GM18508 (cell line): ENCODE data around the gene GNAZ.

Source experiments
- ATAC-seq: cut with Tn5 transposase; IDR thresholded peaks from one replicate; pipeline ENCODE4 v1.9.1; 2021; ENCODE audit warnings: moderate number of reproducible peaks; ENCODE audit not compliant: insufficient read depth, unreplicated experiment

The GNAZ gene

DNA sequence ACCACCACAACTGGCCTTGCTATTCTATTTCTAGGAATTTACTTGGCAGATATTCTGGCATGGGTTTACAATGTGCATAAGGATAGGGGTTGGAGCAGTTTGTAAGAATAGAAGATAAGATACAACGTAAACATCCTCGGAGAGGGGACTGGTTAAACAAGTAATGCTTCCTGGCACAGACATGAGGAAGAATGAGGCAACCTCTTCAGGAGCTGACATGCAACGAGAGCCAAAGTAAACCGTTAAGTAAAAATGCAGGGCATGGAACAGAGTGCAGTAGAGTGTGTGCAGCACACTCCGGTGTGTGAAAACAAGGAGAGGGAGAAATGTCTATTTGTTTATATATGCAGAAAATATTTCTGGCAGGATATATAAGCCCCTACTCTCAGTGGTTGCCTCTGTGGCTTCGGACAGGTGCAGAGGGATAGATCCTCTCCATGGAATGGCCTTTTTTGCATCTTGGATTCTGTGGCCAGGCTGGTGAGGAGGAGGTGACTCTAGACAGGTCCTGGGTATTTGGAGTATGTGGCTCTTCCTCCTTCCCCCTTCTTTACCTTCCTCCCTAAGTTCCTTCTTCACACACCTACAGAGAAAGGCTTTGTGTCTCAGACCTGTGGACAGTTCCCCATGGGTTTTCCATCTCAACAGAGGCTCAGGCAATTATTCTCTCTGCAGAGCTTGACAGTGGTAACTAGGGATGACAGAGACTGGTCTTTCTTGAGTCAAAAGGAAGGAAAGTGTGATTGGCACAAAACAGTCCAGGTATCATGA lies 77.5 kb downstream of the GNAZ start:
- no peak for ATAC-seq

- ATAC-seq, result no peak
Measured at GRCh38 chr22:23149743-23150238, 79.5 kb downstream of the GNAZ start.

GRCh38 chr22:23150762-23151161 lies 80.4 kb downstream of the GNAZ start:
- no peak for ATAC-seq

- no peak for ATAC-seq
Measured at GRCh38 chr22:23151827-23152226, 81.5 kb downstream of the GNAZ start.

GRCh38 chr22:23152238-23153114 lies 82.2 kb downstream of the GNAZ start:
- ATAC-seq, result no peak

- no peak for ATAC-seq
Measured at GRCh38 chr22:23153994-23154393, 83.7 kb downstream of the GNAZ start.

DNA sequence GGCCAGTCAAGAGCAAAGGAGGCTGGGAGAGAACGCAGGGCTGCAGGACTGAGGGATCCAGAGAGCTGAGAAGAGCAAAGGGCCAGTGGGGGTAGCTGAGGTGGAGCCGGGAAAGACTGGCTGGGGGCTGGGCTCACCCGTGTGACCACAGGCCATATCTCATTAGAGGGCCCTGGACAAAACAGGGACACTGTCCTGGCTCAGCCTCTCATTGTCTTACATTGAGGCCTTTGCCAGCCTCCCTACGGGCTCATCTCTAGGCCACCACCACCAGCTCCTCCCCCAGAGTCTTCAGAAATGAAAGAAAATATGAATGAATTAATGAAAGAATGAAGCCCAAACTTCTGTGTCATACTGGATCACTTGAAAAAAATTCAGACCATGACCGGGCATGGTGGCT lies 84.1 kb downstream of the GNAZ start:
- ATAC-seq, result no peak

DNA sequence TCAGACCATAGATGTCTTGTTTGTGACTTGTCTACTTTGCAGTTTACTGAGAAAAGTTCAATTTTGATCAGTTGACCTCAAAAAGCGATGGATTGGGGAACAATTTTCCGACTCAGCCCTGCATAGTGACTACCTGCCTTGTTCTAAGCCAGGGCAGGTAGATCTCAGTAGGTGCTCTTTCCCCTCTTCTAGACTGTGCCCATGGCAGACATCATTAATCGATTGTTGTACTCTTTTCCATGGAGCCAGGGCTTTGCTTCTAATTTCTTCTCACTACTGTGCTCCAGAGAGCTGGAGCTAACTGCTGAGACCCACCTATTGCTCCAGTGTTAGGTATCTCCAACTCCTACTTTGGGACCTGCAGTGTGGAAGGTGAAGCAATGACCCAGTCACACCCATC lies 84.8 kb downstream of the GNAZ start:
- ATAC-seq, result no peak

DNA sequence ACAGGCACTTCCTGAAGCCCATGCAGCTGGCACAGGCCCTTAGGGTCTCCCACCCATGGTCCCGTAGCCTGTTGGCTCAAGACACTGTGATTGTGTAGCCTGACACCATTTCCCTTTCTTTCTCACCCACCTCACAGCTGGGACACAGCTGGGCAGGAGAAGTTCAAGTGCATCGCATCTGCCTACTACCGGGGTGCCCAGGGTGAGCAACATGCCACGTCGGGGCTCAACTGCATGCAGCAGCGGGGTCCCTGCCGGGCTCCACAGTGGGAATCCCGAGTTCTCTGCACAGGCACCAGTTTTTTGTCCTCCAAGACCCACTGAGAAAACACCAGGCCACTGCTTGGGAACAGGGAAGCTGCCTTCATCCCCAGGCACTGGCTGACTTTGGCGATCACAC lies 85.5 kb downstream of the GNAZ start:
- no peak for ATAC-seq

DNA sequence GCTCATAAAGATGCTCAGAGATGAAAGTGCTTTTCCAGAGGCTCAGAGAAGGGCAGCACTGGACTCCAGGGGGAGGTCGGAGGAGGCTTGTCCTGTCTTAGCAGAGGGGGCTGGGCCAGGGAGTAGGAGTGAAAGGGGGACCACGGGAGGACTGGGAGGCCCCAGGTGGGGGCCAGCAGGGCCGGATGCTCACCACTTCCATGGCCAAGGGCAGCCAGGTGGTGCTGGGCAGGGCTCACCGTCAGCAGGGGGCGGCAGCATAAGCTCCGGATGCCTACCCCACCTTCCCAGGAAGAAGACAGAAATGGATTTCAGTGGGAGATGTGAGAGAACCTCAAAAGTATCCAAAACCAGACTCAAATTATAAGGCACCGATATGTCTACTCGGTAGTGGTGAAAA lies 86.0 kb downstream of the GNAZ start:
- ATAC-seq, result no peak

DNA sequence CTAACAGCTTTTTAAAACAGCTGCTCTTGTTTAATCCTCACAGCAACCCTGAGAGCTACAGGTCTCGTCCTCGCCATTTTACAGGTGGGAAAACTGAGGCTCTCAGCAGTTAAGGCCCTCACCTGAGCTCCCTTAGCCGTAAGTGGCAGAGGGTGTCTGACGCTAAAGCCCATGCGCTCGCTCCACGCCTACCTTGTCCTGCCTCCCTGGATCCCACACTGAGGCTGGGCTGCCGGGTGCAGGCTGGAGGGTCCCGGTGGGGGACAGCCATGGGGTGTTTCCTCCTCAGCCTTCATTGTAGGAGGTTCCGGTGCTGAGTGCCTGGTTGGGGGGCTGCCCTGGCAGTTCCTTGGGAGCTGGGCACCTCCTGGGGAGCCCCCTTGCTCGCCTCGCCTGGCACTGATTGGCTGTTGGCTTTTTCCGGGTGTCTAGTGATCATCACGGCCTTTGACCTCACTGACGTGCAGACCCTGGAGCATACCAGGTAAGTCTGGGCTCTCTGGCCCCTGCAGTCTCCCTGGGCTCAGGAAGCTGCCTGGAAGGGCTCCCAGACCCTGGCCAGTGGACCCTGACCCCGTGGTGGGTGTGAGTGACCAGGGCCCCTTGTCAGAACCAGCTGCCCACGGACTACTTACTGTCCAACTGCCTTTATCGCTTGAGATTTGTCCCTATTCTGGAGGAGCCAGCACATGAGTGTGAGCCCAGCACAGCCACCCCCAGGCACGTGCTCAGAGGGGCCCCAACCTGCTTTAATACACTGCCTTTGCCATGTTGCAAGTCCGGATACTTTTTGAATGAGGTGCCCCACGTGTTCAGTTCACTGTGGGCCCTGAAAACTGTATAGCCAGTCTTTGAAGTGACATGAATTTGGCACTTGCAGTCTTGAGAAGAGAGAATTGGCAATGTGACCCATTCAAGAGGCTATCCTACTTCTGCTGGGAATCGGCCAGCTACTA lies 87.5 kb downstream of the GNAZ start:
- ATAC-seq, result no peak

DNA sequence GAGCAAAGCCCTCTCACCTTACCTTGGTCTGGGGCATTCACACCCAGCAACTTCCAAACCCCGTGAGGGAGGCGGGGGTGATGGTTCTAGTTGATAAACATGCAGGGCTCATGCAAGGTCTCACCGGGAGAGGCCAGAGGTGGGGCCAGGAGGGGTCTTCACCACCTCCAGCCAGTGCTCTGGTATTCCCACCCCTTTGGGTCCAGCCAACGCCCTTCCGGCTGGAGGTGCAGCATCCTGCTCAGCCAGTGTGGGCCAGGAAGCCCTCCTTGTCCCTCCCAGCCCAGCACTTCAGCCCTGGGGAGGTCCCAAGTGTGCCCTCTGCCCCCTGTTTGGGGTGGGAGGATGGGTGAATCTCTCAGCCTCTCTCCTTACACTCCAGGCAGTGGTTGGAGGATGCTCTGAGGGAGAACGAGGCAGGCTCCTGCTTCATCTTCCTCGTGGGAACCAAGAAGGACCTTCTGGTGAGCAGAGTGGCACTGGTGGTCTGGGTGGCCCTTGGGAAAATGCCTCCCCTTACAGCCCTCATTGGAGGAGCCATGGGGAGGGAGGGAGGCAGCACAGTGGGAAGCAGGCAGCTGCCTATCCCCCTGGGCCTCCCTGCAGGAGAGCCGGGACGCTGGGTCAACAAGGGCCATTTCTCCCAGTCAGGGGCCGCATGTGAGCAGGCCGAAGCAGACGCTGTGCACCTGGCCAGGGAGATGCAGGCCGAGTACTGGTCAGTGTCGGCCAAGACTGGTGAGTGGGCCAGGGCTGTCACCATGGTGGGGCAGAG lies 88.4 kb downstream of the GNAZ start:
- ATAC-seq, result no peak

DNA sequence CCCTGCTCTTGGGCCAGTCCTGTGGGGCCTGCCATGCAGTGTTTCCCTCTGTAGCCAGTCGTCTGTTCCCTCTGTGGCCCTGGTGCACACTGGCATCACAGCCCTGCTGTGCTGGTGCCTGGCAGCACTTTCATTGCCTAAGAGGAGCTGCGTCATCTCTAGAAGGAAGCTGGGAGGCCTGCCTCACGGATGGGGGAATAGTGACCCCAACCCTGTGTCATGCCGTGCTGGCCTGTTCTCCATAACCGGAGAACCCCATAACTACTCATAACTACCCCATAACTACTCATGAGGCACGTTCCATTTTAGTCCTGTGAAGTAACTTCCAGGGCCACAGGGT lies 88.9 kb downstream of the GNAZ start:
- no peak for ATAC-seq

DNA sequence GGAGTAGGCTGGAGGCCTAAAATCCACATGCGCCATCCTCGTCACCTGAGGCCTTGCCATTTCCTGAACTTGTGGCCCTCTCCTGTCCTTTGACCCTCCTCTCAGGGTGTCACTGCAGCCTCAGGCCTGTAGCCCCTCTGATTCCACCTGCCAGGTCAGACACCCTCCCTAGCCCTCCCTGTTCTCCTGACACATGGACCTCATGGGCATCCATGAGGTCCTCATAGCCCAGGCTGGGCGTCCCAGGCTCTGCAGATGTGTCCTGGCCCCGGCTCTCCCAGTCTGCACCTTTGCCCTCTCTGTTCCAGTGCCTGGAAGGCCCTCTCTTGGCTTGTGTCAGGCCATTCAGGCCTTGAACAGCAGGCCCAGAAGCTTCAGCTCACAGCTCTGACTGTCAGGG lies 90.7 kb downstream of the GNAZ start:
- ATAC-seq, result no peak

DNA sequence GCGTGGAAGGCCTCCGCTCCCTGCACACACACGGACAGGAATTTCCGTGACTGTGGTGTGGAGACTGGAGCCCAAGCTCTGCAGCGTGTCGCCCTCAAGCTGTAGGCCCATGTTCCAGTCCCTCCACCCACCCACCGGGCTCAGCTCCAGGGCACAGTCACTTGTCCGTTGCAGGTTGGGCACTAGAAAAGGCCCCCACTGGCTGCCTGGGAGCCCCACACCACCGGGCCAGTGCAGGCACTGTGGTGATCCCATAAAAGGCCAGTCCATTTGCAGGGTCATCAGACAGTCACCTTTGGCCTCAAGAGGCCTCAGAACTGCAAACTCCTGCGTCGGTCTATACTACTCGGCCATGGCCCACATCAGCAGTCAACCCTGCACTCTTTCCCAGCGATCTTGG lies 91.3 kb downstream of the GNAZ start:
- no peak for ATAC-seq

DNA sequence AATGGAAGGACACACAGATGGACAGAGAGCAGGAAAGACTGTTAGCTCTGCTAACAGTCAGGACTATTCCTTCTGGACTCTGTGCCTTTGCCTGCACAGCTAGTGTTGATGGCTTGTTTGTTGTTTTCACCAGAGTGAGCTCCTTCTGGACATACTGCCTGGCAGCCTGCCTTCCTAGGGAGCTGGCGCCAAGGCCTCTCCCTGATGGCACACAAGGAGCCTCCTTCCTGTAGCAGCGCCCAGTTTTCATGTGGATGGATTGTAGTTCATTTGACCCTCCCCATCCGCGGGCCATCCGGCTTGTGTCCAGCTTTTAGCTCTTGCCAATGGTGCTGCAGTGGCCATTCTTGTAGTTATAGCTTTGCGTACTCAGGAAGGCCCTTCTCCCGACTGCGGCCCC lies 93.3 kb downstream of the GNAZ start:
- ATAC-seq, result no peak

DNA sequence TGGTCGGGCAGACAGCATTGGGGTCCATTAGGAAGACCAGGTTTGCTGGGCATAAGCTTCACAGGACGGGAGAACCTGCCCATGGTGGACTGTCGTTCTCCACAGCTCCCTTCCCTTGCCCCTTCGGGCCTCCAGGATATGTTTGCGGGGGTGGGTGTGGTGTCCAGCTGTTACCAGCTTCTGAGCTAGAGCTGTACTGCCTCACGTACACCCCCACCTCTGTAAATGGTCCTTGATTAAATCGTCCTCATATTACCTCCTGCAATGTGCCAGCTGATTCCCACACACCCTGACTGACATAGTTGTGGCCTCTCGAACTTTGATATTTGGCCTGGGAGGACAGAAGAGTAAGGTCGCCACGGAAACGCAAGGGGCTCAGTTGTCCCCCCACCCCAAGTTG lies 93.8 kb downstream of the GNAZ start:
- ATAC-seq, result no peak

DNA sequence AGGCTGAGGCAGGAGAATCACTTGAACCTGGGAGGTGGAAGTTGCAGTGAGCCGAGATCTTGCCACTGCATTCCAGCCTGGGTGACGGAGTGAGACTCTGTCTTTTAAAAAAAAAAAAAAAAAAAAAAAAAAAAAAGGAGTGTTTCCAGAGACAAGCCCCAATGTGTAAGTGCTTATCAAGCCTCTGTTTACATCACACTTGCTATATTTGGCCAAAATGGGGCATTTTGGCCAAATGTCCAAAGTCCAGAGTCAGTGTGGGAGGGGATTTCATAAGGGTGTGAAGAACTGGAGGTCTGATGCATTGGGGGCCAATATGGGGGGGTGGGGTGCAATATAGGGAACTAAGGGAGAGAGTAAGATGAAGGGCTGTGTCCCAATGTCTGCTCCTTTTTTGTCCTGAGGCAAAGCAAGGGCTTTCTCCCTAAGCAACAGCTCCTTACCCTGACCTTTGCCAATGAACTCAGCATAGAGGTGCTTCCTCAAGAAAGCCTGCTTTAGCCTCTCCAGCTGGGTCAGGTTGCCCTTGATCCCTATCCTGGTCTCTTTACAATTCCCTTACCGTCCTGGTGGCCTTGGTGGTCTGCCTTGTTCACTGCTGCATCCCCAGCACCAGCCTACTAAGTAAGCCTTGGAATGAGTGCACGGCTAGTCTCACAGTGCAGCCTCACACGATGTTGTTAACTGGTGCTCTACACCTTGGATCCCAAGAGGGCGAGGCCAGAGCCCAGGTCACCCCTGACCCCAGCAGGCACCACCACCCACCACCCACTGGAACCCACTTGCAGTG lies 95.9 kb downstream of the GNAZ start:
- no peak for ATAC-seq
